ENCODE results near the gene MTOR.

GRCh38 chr1:11071463-11072215 lies 190.7 kb downstream of the MTOR start:
- TF ChIP-seq, protein P1, sequence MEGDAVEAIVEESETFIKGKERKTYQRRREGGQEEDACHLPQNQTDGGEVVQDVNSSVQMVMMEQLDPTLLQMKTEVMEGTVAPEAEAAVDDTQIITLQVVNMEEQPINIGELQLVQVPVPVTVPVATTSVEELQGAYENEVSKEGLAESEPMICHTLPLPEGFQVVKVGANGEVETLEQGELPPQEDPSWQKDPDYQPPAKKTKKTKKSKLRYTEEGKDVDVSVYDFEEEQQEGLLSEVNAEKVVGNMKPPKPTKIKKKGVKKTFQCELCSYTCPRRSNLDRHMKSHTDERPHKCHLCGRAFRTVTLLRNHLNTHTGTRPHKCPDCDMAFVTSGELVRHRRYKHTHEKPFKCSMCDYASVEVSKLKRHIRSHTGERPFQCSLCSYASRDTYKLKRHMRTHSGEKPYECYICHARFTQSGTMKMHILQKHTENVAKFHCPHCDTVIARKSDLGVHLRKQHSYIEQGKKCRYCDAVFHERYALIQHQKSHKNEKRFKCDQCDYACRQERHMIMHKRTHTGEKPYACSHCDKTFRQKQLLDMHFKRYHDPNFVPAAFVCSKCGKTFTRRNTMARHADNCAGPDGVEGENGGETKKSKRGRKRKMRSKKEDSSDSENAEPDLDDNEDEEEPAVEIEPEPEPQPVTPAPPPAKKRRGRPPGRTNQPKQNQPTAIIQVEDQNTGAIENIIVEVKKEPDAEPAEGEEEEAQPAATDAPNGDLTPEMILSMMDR (conservative IDR thresholded peaks at IDR 0.05; ENCODE audit: low read length): no peak
- TF ChIP-seq EZH2phosphoT487 (IDR thresholded peaks at IDR 0.05; ENCODE audit: borderline replicate concordance): no peak
